SK-N-SH treated with all-trans-retinoic acid at 6 μM for 48 hours (cell line): ENCODE measurements around the gene CCL16.
A peak's percentile ranks its signal among the peaks of the same experiment; 100 is the strongest.

Source experiments
- ATAC-seq: fragments of 200-7000 bp; cut with Tn5 transposase; 3 replicates; pipeline ENCODE4 v1.9.1; 2020; ENCODE audit warnings: mild to moderate bottlenecking, moderate library complexity
- ARNTL ChIP-seq: fragments of 450-650 bp; formaldehyde crosslinking; IDR thresholded peaks from 2 replicates; pipeline ENCODE4 v1.5.0; 2020; ENCODE audit warnings: low read depth, mild to moderate bottlenecking, moderate library complexity, borderline replicate concordance
- CREB5 ChIP-seq: fragments of 250-450 bp; sonication (Bioruptor Pico); IDR thresholded peaks from 2 replicates; pipeline ENCODE4 v1.5.1; 2020; ENCODE audit warnings: low read depth, mild to moderate bottlenecking, moderate library complexity
- ESRRG ChIP-seq: fragments of 250-450 bp; sonication (Bioruptor Pico); IDR thresholded peaks from 2 replicates; pipeline ENCODE4 v1.6.1; 2021; ENCODE audit warnings: mild to moderate bottlenecking
- GLIS3 ChIP-seq: fragments of 250-450 bp; sonication (Bioruptor Pico); IDR thresholded peaks from 2 replicates; pipeline ENCODE4 v1.5.0; 2020; ENCODE audit warnings: mild to moderate bottlenecking, moderate library complexity
- ISL1 ChIP-seq: fragments of 250-450 bp; sonication (Bioruptor Pico); IDR thresholded peaks from 2 replicates; pipeline ENCODE4 v2.1.2; 2022; ENCODE audit warnings: mild to moderate bottlenecking, moderate library complexity
- OSR1 ChIP-seq: fragments of 250-450 bp; sonication (Bioruptor Pico); IDR thresholded peaks from 2 replicates; pipeline ENCODE4 v1.8.0; 2022; ENCODE audit warnings: moderate library complexity, mild to moderate bottlenecking, inconsistent platforms
- PATZ1 ChIP-seq: fragments of 250-450 bp; sonication (Bioruptor Pico); IDR thresholded peaks from 2 replicates; pipeline ENCODE4 v1.8.0; 2020; ENCODE audit warnings: mild to moderate bottlenecking, moderate library complexity, borderline replicate concordance
- PPARA ChIP-seq: fragments of 250-450 bp; sonication (Bioruptor Pico); IDR thresholded peaks from 2 replicates; pipeline ENCODE4 v1.5.0; 2020; ENCODE audit warnings: mild to moderate bottlenecking, borderline replicate concordance
- RARB ChIP-seq: fragments of 250-450 bp; sonication (Bioruptor Pico); IDR thresholded peaks from 2 replicates; pipeline ENCODE4 v1.8.0; 2021; ENCODE audit warnings: mild to moderate bottlenecking, moderate library complexity
- SNAI2 ChIP-seq: fragments of 250-450 bp; sonication (Bioruptor Pico); IDR thresholded peaks from 2 replicates; pipeline ENCODE4 v1.5.0; 2020; ENCODE audit warnings: mild to moderate bottlenecking, moderate library complexity
- TCF4 ChIP-seq: fragments of 250-450 bp; sonication (Bioruptor Pico); IDR thresholded peaks from 2 replicates; pipeline ENCODE4 v1.8.0; 2021; ENCODE audit warnings: mild to moderate bottlenecking, moderate library complexity, borderline replicate concordance
- TOX ChIP-seq: fragments of 250-450 bp; sonication (Bioruptor Pico); IDR thresholded peaks from 2 replicates; pipeline ENCODE4 v1.8.0; 2021; ENCODE audit warnings: mild to moderate bottlenecking, moderate library complexity, borderline replicate concordance
- ZC3H10 ChIP-seq: fragments of 250-450 bp; sonication (Bioruptor Pico); IDR thresholded peaks from 2 replicates; pipeline ENCODE4 v1.5.1; 2021; ENCODE audit warnings: mild to moderate bottlenecking, moderate library complexity
- ZFP3 ChIP-seq: fragments of 250-450 bp; sonication (Bioruptor Pico); IDR thresholded peaks from 2 replicates; pipeline ENCODE4 v1.5.0; 2020; ENCODE audit warnings: mild to moderate bottlenecking, moderate library complexity
- ZFP30 ChIP-seq: fragments of 450-650 bp; formaldehyde crosslinking; IDR thresholded peaks from 2 replicates; pipeline ENCODE4 v1.5.0; 2022; ENCODE audit warnings: mild to moderate bottlenecking, moderate library complexity
- ZNF565 ChIP-seq: fragments of 450-650 bp; formaldehyde crosslinking; conservative IDR thresholded peaks from 2 replicates; pipeline ENCODE4 v1.5.0; 2020; ENCODE audit warnings: low read depth, mild to moderate bottlenecking, moderate library complexity
- ZNF70 ChIP-seq: fragments of 450-650 bp; formaldehyde crosslinking; IDR thresholded peaks from 2 replicates; pipeline ENCODE4 v1.5.0; 2020; ENCODE audit warnings: mild to moderate bottlenecking, moderate library complexity
- TF ChIP-seq, protein P1 (sequence below): fragments of 250-450 bp; sonication (Bioruptor Pico); IDR thresholded peaks from 2 replicates; pipeline ENCODE4 v1.5.0; 2020; ENCODE audit warnings: mild to moderate bottlenecking, moderate library complexity
- TF ChIP-seq, protein P2 (sequence below): fragments of 250-450 bp; sonication (Bioruptor Pico); IDR thresholded peaks from 2 replicates; pipeline ENCODE4 v1.5.1; 2021; ENCODE audit warnings: mild to moderate bottlenecking, moderate library complexity

The CCL16 gene

GRCh38 chr17:35932586-35932985, 48.7 kb downstream of the CCL16 start:
- TF ChIP-seq CREB5 (no peak), ZC3H10 (CRISPR knock-in tag) (no peak), ZFP3 (no peak), OSR1 (CRISPR knock-in tag) (no peak)
- no peak for ATAC-seq

GRCh38 chr17:35931794-35932425, 49.4 kb downstream of the CCL16 start:
- no peak for TF ChIP-seq ZFP3
- no peak for TF ChIP-seq ZNF70 (CRISPR knock-in tag)
- TF ChIP-seq, all 23 proteins: peak for 0
- peak; percentile 47 for ATAC-seq

- ATAC-seq = peak; percentile 98
- TF ChIP-seq PATZ1 = no peak
- TF ChIP-seq RARB (CRISPR knock-in tag) = no peak
- TF ChIP-seq ARNTL (CRISPR knock-in tag) = no peak
- TF ChIP-seq ZNF565 (CRISPR knock-in tag) = no peak
- TF ChIP-seq, protein P1, sequence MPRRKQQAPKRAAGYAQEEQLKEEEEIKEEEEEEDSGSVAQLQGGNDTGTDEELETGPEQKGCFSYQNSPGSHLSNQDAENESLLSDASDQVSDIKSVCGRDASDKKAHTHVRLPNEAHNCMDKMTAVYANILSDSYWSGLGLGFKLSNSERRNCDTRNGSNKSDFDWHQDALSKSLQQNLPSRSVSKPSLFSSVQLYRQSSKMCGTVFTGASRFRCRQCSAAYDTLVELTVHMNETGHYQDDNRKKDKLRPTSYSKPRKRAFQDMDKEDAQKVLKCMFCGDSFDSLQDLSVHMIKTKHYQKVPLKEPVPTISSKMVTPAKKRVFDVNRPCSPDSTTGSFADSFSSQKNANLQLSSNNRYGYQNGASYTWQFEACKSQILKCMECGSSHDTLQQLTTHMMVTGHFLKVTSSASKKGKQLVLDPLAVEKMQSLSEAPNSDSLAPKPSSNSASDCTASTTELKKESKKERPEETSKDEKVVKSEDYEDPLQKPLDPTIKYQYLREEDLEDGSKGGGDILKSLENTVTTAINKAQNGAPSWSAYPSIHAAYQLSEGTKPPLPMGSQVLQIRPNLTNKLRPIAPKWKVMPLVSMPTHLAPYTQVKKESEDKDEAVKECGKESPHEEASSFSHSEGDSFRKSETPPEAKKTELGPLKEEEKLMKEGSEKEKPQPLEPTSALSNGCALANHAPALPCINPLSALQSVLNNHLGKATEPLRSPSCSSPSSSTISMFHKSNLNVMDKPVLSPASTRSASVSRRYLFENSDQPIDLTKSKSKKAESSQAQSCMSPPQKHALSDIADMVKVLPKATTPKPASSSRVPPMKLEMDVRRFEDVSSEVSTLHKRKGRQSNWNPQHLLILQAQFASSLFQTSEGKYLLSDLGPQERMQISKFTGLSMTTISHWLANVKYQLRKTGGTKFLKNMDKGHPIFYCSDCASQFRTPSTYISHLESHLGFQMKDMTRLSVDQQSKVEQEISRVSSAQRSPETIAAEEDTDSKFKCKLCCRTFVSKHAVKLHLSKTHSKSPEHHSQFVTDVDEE = no peak
- TF ChIP-seq TCF4 (CRISPR knock-in tag) = no peak
Observed at GRCh38 chr17:35930211-35931065, 50.9 kb downstream of the CCL16 start, which contains the start of gene RDM1. TSS of gene RDM1 (minus strand) at chr17:35930773. CDS start at chr17:35930727, 46 bp downstream.

DNA sequence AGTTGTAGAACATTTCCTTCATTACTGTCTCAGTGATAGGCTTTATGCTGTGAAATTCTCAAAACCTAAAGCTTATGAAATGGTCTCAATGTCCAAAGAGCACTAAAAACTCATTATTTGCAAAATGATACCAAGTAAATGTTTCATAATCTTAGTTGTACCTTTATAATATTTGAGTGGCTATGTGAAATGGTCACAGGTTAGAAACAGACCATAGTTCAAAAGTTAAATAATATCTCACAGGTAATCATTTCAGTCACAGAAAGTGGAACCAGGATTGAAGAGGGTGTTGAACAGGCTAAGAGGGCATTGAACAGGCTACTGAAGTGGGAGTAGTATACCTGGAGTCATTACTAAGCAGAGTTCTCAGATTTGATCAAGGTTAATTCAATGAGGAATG, 53.6 kb downstream of the CCL16 start:
- no peak for TF ChIP-seq ZFP3
- TF ChIP-seq ESRRG = no peak
- no peak for TF ChIP-seq TCF4 (CRISPR knock-in tag)
- TF ChIP-seq RARB (CRISPR knock-in tag) = no peak
- TF ChIP-seq ARNTL (CRISPR knock-in tag) = no peak
- TF ChIP-seq TOX = no peak
- TF ChIP-seq GLIS3 (CRISPR knock-in tag) = no peak
- no peak for TF ChIP-seq ZNF70 (CRISPR knock-in tag)
- TF ChIP-seq ZNF565 (CRISPR knock-in tag) = no peak
- TF ChIP-seq, protein P1 = no peak
- TF ChIP-seq, protein P2, sequence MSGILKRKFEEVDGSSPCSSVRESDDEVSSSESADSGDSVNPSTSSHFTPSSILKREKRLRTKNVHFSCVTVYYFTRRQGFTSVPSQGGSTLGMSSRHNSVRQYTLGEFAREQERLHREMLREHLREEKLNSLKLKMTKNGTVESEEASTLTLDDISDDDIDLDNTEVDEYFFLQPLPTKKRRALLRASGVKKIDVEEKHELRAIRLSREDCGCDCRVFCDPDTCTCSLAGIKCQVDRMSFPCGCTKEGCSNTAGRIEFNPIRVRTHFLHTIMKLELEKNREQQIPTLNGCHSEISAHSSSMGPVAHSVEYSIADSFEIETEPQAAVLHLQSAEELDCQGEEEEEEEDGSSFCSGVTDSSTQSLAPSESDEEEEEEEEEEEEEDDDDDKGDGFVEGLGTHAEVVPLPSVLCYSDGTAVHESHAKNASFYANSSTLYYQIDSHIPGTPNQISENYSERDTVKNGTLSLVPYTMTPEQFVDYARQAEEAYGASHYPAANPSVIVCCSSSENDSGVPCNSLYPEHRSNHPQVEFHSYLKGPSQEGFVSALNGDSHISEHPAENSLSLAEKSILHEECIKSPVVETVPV = no peak
- no peak for TF ChIP-seq ZFP30 (CRISPR knock-in tag)
- TF ChIP-seq SNAI2 (CRISPR knock-in tag) = no peak
- no peak for TF ChIP-seq ISL1 (CRISPR knock-in tag)
- no peak for TF ChIP-seq PPARA (CRISPR knock-in tag)
- no peak for ATAC-seq
